NCI-H2227 (cell line): ENCODE results near the gene CACNG5.
"Not testable (repeated sequence)": the region's sequence is repeated elsewhere in the genome, so short reads cannot be mapped to it uniquely, and the experiment has no call there.

Experiments
- DNase-seq: peaks from one replicate; lab custom pipeline; 2025; ENCODE audit not compliant: unreplicated experiment; lab: John Stamatoyannopoulos, UW

Gene CACNG5

GRCh38 chr17:66849032-66849655 is 14.2 kb downstream of the CACNG5 start:
- DNase-seq = no peak

DNA sequence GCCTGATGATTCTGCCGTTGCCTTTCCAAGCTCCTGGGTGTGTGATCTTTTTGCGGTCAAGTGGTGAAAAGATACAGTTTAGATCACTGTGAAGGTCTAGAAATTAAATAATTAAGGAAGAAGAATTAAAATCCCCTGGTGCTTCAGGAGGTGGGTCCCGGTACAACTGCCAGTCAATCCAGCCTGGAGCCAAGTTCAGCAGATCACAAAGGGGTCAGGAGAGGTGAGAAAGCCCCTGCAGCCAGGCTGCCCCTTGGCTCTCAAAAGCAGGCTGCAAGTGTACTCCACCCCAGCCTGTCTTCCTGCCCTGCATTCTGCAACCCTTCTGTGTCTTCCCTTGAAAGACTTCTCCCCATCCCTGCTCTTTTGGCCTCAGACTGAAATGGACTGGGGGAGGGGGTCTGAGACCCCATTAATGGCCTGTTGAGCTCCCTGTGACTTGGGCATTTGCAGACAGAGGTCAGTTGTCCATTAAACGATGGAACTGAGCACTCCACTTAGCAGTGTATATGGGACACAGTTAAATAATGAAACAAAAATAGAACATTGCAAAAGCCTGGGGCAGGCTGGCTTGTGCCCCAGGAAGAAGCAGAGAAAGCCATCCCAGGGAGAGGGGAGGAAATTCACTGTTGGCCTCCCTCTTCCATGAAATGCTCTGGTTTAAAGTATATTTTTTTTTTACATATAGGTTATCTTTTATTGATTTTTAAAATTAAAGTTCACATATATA is 15.1 kb downstream of the CACNG5 start:
- DNase-seq = no peak

GRCh38 chr17:66850692-66851091 is 15.8 kb downstream of the CACNG5 start:
- DNase-seq = no peak

- no peak for DNase-seq
Observed at GRCh38 chr17:66855204-66855603, 20.3 kb downstream of the CACNG5 start.

DNA sequence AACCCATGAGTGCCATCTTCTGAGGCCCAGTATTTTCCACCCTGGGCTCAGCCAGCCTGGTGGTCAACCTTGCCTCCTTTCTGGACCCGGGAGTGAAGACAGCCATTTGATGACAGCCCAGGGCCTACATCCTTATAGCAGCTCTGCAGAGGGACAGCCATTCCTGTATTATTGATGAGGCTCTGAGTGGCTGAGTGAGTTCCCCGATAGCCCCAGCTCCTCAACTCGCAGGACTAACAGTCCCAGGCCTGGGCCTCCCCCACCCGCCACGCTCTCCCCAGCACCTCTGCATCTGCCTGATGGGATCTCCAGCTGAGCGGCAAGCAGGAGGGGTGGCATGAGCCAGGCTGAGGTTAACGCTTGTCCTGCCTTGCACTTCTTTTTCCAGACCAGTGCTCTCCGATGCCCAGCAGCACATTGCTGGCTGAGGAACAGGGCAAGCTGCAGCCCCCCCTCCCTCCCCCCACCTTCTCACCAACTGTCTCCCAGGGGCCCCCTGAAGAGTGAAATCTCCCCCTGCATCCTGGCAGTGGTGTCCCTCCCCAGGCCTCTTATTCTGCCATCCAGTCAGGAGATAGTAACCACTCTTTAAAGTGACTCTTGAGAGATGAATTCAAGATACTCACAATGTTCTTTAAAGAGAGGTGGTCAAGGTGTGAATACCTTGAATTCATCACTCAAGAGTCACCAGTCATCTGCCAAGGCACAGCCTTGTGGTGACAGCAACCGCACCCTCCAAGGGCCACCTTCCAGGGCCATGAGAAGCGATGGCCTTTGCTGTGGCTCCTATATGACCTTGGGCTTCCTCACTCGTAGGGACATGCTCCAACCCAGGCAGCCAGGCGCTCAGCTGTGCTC is 23.5 kb downstream of the CACNG5 start:
- no peak for DNase-seq

- DNase-seq = peak; percentile 26
Observed at GRCh38 chr17:66859353-66859752, 24.4 kb downstream of the CACNG5 start.

GRCh38 chr17:66860204-66860603 is 25.3 kb downstream of the CACNG5 start:
- DNase-seq = no peak

DNA sequence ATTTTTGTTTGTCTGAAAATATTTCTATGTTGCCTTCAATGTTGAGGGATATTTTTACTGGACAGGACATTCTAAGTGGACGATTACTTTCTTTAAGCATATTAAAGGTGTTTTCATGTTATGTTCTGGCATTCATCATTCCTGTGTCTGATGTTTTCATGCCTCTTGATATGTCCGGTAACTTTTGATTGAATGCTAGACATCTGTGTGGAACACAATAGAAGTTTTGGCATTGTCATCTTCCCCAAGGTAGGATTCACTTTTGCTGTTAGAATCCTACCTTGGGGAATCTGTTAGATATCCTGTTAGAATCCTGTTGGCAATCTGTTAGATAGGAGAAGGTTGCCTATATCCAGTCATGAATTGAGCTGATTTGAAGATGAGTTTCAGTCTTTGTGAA is 28.9 kb downstream of the CACNG5 start:
- no peak for DNase-seq

GRCh38 chr17:66865151-66865550 is 30.2 kb downstream of the CACNG5 start:
- no peak for DNase-seq

DNA sequence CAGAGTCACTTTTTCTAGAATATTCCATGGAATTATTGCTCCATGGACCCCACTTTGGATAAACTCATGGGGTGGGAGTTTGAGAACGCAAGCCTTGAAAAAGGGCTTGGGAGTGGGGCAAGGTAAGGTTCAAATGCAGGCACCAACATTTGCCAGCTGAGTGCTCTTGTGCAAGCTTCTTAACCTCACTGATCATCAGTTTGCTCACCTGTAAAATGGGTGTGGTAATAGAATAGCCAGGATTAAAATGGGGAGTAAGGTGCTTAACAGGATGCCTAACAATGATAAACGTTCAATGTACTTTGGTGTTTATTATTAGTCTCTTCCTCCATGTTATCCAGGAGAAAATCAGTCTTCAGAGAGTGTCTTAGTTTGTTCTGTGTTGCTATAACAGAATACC is 39.0 kb downstream of the CACNG5 start:
- DNase-seq = no peak

DNA sequence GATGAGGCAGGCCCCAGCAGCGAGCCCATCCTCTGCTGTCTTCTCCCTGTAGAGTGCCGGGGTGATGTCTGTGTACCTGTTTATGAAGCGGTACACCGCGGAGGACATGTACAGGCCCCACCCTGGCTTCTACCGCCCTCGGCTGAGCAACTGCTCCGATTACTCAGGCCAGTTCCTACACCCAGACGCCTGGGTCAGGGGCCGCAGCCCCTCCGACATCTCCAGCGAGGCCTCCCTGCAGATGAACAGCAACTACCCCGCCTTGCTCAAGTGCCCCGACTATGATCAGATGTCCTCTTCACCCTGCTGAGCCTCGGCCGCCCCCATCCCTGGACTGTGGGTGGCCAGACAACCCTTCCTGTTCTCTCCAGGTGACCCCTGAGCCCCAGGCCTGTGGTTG is 50.0 kb downstream of the CACNG5 start:
- DNase-seq = no peak

DNA sequence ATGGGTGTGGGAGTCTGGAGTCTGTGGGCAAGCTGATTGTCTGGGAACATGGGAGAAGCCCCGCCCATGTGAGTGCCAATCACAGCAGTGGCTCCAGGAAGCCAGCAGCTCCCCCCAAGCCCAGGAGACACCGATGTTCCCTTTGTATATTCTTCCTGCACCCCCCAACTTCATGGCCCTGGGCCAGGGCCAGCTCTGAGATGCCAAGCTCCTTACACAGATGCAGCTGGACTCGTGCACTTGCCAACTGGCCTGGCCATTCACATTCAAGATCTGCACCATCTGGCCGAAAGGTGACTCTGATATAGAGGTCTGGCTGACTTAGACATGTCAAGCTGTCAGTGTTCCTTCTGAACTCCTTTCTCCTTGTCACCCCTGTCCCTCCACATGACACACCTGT is 50.5 kb downstream of the CACNG5 start:
- DNase-seq = no peak

DNA sequence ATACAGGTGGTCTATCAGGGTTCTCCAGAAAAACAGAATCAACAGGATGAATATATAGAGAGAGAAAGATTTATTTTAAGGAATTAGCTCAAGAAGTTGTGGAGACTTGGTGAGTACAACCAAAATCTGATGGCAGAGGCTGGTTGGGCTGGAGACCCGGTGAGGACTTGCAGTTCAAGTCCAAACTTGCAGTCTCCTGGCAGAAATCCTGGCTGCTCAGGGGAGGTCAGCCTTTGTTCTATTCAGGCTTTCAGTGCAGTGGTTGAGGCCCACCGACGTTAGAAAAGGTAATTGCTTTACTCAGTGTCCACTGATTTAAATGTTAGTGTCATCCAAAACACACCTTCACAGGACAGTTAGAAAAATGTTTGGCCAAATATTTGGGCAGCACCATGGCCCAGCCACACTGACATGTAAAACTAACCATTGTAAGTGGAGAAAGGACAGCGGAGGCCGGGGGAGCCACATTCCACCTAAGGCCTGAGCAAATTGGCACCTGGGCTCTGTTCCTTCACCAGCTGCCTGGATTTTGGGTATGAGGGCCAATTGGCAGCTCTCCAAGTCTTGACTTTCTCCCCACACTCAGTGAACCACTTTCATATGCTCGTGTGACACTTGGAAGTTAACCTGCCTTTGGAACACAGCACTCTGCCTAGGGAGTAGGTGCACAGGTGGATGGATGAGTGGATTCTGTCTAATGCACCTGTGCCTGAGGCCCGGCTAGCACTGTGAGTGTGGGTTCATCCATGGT is 54.7 kb downstream of the CACNG5 start:
- no peak for DNase-seq

DNA sequence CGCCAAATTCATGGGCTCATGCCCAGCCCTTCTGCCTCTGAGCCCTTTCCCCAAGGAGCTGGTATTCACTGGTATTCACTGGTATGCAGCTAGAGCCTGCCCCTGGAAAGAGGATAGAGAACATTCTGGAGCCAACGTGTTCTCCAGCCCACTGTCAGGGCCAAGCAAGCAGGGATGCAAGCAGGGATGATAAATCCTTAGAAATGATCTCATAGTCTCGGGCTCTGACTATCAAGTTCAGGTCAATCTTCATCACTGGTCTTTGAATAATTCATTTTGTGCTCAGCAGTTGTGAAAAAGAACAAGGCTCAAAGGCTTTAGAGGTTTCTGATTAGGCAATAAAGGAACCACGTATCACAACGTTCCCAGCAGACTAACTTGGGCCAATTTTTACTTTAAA is 57.3 kb downstream of the CACNG5 start:
- no peak for DNase-seq

- no peak for DNase-seq
Observed at GRCh38 chr17:66893382-66893781, 58.5 kb downstream of the CACNG5 start.

- no peak for DNase-seq
Observed at GRCh38 chr17:66893863-66894262, 58.9 kb downstream of the CACNG5 start.

GRCh38 chr17:66897141-66897540 is 62.2 kb downstream of the CACNG5 start:
- no peak for DNase-seq

- no peak for DNase-seq
Observed at GRCh38 chr17:66898536-66898935, 63.6 kb downstream of the CACNG5 start.

DNA sequence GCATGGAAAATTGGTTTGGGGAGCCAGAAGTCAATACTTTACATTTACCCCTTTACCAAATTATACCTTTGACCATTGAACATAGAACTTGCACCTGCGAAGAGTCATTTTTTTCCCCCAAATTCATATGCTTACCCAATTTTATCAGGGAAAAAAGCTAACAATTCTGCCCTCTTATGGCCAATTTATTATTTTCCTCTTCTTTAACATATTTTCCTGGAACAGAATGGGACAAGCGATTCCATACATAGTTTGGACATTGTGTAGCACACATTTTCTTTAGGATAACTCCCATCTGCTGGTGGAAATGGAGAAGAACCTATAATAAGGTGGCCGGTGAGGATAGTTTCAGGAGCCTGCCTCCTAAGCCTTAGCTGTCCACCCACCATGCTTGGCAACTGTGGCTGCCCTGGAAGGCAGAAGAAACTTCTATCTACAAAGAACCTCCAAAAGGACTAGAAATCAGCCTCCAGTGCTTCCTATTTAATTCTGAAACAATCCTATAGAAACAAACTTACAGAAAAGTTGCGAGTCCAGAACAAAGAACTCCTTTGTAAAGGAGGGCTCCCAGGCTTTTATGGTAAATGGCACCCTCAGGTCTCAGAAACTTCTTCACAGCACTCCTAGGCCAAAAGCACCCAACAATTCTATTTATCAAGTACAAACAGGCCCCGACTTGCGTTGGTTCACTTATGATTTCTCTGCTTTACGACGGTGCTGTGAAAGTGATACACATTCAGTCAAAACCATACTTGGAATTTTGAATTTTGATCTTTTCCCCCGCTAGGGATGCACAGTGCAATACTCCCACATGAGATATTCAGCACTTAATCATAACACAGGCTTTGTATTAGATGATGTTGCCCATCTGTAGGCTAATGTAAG is 65.5 kb downstream of the CACNG5 start:
- peak; percentile 45 for DNase-seq

- DNase-seq = not testable (repeated sequence)
Observed at GRCh38 chr17:66903296-66903695, 68.4 kb downstream of the CACNG5 start.
